Adrenal gland (tissue), 12 donors: Measurements from ENCODE around the gene FABP2. TPM values are rescaled to one million over a fixed set of nuclear protein-coding genes. Genes with fewer than 3 reads are reported as not detected.
"Not testable (repeated sequence)": the region's sequence is repeated elsewhere in the genome, so short reads cannot be mapped to it uniquely, and the experiment has no call there.

ENCODE experiments used
- DNase-seq, 7 donors: peaks; one replicate each; pipeline ENCODE4 v3.0.0-alpha.2; 2019 to 2020
- H3K27ac ChIP-seq, 5 donors: fragments of 200-600 bp; sonication (generic) in 4 of 5; 1 replicate in 3 of 5; 2 replicates in 2 of 5; pipeline versions ENCODE4 v1.5.1 to v1.8.0; 2016 to 2020; ENCODE audit warnings: mild to moderate bottlenecking in 1 of 5
- H3K27me3 ChIP-seq: fragments of 200-600 bp; 2 replicates; pipeline ENCODE4 v1.8.0; 2021
- H3K36me3 ChIP-seq, 2 donors: fragments of 200-600 bp; replicated peaks in 1 of 2; 1 replicate in 1 of 2; 2 replicates in 1 of 2; pipeline versions ENCODE4 v1.5.1 to v1.8.0; 2018 to 2022
- H3K4me1 ChIP-seq, 2 donors: fragments of 200-600 bp; replicated peaks in 1 of 2; 1 replicate in 1 of 2; 2 replicates in 1 of 2; pipeline versions ENCODE4 v1.5.1 to v1.8.0; 2018 to 2021
- H3K4me3 ChIP-seq, 4 donors: fragments of 200-600 bp; sonication (generic) in 3 of 4; one replicate each; pipeline ENCODE4 v1.5.1; 2016 to 2018
- H3K9me3 ChIP-seq, 3 donors: fragments of 200-600 bp; sonication (generic) in 1 of 3; replicated peaks in 1 of 3; 1 replicate in 2 of 3; 2 replicates in 1 of 3; pipeline versions ENCODE4 v1.5.1 to v1.8.0; 2016 to 2021
- POLR2A ChIP-seq, 2 donors: fragments of 450-650 bp; IDR thresholded peaks; one replicate each; pipeline ENCODE4 v1.6.1; 2017; ENCODE audit warnings: antibody characterized with exemption in 2 of 2, mild to moderate bottlenecking in 2 of 2, moderate library complexity in 1 of 2
- WGBS, 4 donors: extraction: QIAGEN DNeasy Blood & Tissue Kit in 2 of 4; methylation state at CpG; one replicate each; pipeline versions ENCODE4 v1.1.5 to v1.1.7; 2013 to 2017; 5-methylcytosine and 5-hydroxymethylcytosine counted together
- intact Hi-C, 2 donors: fragments of 100-400 bp; cut with DNase I; formaldehyde crosslinking; loops; one replicate each; pipeline versions ENCODE4 v1.14.1 to v1.15.0; 2022 to 2023
- polyA plus RNA-seq, 3 donors: library from polyadenylated mRNA; stranded (reverse); fragments of 200-250 nt in 2 of 3; fragments of 350-450 nt in 1 of 3; fragmentation: Illumina TruSeq in 1 of 3; extraction: RNeasy Lipid Tissue Mini Kit (QIAGEN cat#74804) in 1 of 3; gene quantifications; one replicate each; pipeline ENCODE4 v1.2.3, GENCODE V29; 2013 to 2014
- total RNA-seq, 9 donors: library from RNA; depleted of rRNA in 4 of 9; stranded (reverse); fragments of >200 nt in 4 of 9; fragments of 120-200 nt in 1 of 9; fragmentation: NEBNext Ultra II Directional in 1 of 9; extraction: Animal tissue kit (Norgen Biotek cat#: 25700) in 1 of 9; gene quantifications; one replicate each; pipeline versions ENCODE4 v1.1.0 to v1.2.4, GENCODE V29; 2013 to 2023
- TF ChIP-seq, protein P1 (sequence below), 6 experiments: fragments of 450-650 bp in 4 of 6; fragments of 200-600 bp in 2 of 6; sonication (generic) in 1 of 6; IDR thresholded peaks; 1 replicate in 5 of 6; 2 replicates in 1 of 6; pipeline versions ENCODE4 v1.5.1 to v1.8.0; 2016 to 2021; ENCODE audit warnings: antibody characterized with exemption in 6 of 6, mild to moderate bottlenecking in 2 of 6, moderate library complexity in 1 of 6
- donor health status: healthy with polysubstance abuse.
- donor health status: Bipolar disorder and iron deficiency.
- donor health status: DM: yes; HTN: yes; CAD: no.
- donor health status: DM: no; HTN: no; CAD: no.
- donor health status: DM: no; HTN: no; CAD: no.
- donor health status: DM: yes; HTN: yes; CAD: no.

FABP2 gene
- total and polyA plus RNA-seq, 12 donors: 0.11 to 7.7 (median 0.42) TPM; not detected in 6

DNA sequence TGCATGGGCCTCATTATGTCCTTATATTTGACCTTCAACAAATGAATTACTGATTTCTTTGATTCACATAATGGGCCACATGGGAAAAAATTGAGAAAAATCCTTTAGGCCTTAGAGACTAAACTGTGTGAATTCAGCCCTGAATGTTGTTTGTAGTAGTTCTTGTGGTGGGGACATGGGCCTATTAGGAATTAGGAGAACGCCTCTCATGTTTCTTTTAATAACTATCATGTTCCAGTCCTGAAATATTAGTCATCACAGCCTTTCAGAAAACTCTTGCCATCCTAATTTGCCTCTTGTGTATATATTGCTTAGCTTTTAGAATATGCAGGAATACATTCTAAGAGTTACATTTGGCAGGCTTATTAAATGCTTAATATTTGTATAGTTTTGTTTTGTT lies 34.1 kb upstream of the FABP2 start:
- H3K9me3 ChIP-seq, H3K27me3 ChIP-seq, H3K4me1 ChIP-seq, H3K36me3 ChIP-seq, H3K4me3 ChIP-seq, H3K27ac ChIP-seq, DNase-seq, intact Hi-C loops: not testable (repeated sequence)
- 75 to 88% (median 80%) methylated on average over 1 of the region's 1 CpG for WGBS, 4 donors

DNA sequence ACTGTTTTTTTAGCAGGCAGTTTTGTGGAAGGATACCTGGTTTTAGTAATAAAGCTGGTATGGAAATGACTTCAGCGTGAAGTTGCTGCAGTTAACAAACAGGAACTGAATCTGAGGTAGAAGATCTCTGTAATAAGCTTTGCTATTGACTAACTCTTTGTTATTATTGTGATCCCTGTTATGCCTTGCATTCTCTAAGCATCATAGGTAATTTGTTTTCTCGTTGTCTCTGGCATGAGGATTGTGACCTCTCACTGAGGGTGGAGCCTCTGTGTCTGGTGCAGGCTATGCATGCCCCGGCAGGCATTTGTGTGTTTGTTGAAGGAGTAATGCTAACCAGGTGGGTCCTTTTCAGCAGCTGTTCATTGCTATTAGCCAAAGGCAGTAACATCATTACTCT lies 31.4 kb upstream of the FABP2 start:
- DNase-seq, H3K9me3 ChIP-seq, H3K27me3 ChIP-seq, H3K4me1 ChIP-seq, H3K36me3 ChIP-seq, H3K27ac ChIP-seq, intact Hi-C loops, H3K4me3 ChIP-seq: not testable (repeated sequence)
- WGBS, 4 donors: 54 to 88% (median 81%) methylated on average over 1 to 3 of the region's 3 CpGs

DNA sequence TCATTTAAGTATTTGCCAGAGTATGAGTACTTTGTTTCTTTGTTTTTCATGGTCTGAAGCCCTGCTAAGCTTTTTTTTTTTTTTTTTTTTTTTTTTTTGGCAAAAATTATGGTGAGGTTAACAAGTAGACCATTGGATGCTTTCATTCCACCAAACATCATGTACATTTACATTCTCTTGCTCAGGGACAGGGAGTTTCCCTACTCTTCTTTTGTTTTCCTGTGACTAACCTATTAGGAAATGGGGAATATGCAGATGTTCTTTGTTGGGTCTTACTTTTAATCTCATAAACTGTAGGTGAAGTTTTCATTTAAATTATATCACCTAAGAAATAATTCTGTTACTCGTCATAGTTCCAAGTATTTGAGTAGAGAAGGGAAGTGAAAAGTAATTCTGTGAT lies 26.2 kb upstream of the FABP2 start:
- H3K4me3 ChIP-seq, DNase-seq, intact Hi-C loops: not testable (repeated sequence)

DNA sequence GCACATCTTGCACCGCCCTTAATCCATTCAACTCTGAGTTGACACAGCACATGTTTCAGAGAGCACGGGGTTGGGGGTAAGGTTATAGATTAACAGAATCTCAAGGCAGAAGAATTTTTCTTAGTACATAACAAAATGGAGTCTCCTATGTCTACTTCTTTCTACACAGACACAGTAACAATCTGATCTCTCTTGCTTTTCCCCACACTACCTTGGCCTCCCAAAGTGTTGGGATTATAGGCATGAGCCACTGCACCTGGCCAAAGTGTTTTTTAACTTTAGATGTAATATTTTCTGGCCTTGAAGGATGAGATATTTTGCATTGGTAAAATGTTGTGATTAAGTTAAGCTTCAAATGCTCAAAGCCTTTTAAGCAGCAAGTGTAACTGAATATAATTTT lies 21.4 kb upstream of the FABP2 start:
- H3K27ac ChIP-seq, DNase-seq, H3K4me1 ChIP-seq, intact Hi-C loops, H3K27me3 ChIP-seq, H3K9me3 ChIP-seq, H3K4me3 ChIP-seq, H3K36me3 ChIP-seq: not testable (repeated sequence)
- WGBS, 4 donors: no CpG with 5 or more reads among the region's 2 CpGs

More for the DNA sequence above, 26.2 kb upstream of the FABP2 start:
- H3K9me3 ChIP-seq, H3K27ac ChIP-seq, H3K27me3 ChIP-seq, H3K4me1 ChIP-seq, H3K36me3 ChIP-seq: not testable (repeated sequence)
- 86 to 92% (median 91%) methylated on average over 1 of the region's 1 CpG for WGBS, 4 donors

DNA sequence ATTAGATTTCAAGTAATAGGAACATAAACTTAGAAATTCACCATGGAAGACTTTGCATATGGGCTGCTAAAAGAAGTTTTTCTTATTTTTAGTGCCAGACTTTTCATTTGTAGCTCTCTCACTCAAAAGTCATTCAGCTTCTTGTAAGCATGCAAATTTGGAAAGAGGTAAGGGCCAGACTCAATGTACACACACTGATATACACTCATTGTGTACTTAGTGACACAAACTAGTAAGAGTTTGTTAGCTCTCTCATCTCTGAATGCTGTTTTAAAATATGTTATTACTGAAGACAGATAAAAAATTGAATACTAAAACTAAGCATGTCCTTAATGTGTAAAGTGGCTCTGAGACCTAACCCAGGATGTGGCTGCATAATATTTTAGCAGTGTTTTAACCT lies 18.0 kb upstream of the FABP2 start:
- H3K27ac ChIP-seq, H3K4me3 ChIP-seq, H3K27me3 ChIP-seq, H3K4me1 ChIP-seq, H3K36me3 ChIP-seq, DNase-seq, H3K9me3 ChIP-seq, intact Hi-C loops: not testable (repeated sequence)

DNA sequence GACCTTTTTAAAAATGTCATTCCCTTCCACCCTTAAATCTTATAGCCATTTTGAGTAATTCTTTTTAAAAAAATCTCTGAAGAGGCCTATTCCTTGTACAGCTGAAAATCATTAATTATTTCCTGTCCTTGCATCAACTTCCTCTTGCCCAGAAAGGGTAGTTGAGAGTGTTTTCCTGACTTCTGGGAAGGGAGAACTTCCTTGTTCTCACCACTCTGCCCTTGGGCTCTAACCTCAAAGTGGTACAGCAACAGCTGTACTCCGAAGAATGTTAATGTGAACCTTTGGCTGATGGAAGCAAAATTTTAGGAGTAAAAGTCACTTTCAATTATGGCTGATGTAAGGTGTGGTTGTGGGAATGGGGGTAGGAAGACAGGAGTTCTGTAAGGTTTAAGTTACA lies 15.1 kb upstream of the FABP2 start:
- 61 to 73% (median 68%) methylated on average over 1 of the region's 1 CpG for WGBS, 4 donors
- Histone ChIP-seq H3K9me3 (no peaks in the 10 kb centered on the region), H3K27ac (peak overlapping the region in 1 of 5 donors; percentile 12), H3K27me3 (no peaks in the 10 kb centered on the region), H3K4me1 (no peaks in the 10 kb centered on the region), H3K4me3 (no peak overlapping the region), H3K36me3 (no peaks in the 10 kb centered on the region)
- peak in 1 of 7 donors; percentile 18 for DNase-seq
- intact Hi-C loops: no loop called here
- TF ChIP-seq POLR2A (IDR thresholded peaks at IDR 0.05): no peak
- TF ChIP-seq, protein P1, sequence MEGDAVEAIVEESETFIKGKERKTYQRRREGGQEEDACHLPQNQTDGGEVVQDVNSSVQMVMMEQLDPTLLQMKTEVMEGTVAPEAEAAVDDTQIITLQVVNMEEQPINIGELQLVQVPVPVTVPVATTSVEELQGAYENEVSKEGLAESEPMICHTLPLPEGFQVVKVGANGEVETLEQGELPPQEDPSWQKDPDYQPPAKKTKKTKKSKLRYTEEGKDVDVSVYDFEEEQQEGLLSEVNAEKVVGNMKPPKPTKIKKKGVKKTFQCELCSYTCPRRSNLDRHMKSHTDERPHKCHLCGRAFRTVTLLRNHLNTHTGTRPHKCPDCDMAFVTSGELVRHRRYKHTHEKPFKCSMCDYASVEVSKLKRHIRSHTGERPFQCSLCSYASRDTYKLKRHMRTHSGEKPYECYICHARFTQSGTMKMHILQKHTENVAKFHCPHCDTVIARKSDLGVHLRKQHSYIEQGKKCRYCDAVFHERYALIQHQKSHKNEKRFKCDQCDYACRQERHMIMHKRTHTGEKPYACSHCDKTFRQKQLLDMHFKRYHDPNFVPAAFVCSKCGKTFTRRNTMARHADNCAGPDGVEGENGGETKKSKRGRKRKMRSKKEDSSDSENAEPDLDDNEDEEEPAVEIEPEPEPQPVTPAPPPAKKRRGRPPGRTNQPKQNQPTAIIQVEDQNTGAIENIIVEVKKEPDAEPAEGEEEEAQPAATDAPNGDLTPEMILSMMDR (IDR thresholded peaks at IDR 0.05): no peak

DNA sequence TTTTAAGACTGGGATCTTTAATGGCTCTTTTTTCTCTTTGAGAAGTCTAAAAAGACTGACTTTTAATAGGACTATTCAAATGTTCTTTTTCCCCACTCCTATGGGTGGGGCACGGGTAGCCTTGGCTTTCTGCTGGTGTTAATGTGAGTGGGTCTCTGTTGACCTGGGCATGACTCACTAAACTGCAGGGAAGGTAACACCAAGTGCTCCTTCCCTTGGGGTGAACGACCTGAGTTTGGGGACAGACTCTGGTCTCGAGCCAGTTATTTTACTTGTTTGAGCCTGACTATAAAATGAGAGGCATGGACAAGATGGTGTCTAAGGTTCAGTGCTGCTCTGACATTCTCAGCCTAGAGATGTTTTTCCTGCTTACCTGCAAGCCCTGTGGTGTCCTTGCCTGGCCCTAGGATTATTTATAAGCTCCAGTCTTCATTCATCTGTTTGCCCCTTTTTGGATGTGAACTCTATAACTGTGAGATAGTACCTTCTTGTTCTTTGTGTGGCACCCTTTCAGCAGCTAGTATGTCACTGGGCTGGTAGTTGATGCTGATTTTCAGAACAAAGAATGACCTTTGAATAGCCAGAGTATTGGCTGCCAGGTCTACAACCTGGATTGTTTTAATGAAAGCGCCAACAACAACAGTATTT lies 14.5 kb upstream of the FABP2 start:
- DNase-seq, H3K36me3 ChIP-seq, H3K4me1 ChIP-seq, H3K9me3 ChIP-seq, intact Hi-C loops, H3K4me3 ChIP-seq, H3K27me3 ChIP-seq: not testable (repeated sequence)
- 73 to 100% (median 84%) methylated on average over 1 to 3 of the region's 4 CpGs for WGBS, 4 donors
- peak overlapping the region in 1 of 5 donors; percentile 12 for H3K27ac ChIP-seq
